Stimulated activated CD4-positive, alpha-beta T cell treated with anti-CD3 and anti-CD28 coated beads, Interleukin-1b, Interleukin-23, amount 100 ng/mL, for 48 hours (primary cell): ENCODE results near the gene SKIC8.

ENCODE experiments used
- DNase-seq: peaks from one replicate; pipeline ENCODE4 v3.0.0-alpha.2; 2020

The SKIC8 gene

GRCh38 chr15:78299101-78299930, at the start of gene SKIC8:
Gene SKIC8 (minus strand): TSS chr15:78299609. CDS start chr15:78295686, 3,923 bp downstream.
- DNase-seq = peak; percentile 91

- no peak for DNase-seq
Observed at GRCh38 chr15:78347586-78348543, 48.5 kb upstream of the SKIC8 start.

- DNase-seq = no peak
Observed at GRCh38 chr15:78345396-78346125, 46.2 kb upstream of the SKIC8 start.

- no peak for DNase-seq
Observed at GRCh38 chr15:78343276-78344060, 44.1 kb upstream of the SKIC8 start.

GRCh38 chr15:78342021-78342420, 42.6 kb upstream of the SKIC8 start:
- no peak for DNase-seq

GRCh38 chr15:78341057-78341987, 41.9 kb upstream of the SKIC8 start:
- no peak for DNase-seq

GRCh38 chr15:78340231-78341056, 41.0 kb upstream of the SKIC8 start, which contains the start of gene CRABP1:
Gene CRABP1 (plus strand): TSS chr15:78340353. CDS start chr15:78340429, 76 bp downstream.
- no peak for DNase-seq

- no peak for DNase-seq
Observed at GRCh38 chr15:78339559-78339958, 40.1 kb upstream of the SKIC8 start.

GRCh38 chr15:78338781-78339180, 39.4 kb upstream of the SKIC8 start:
- DNase-seq = no peak

- DNase-seq = no peak
Observed at GRCh38 chr15:78335985-78336384, 36.6 kb upstream of the SKIC8 start.

- no peak for DNase-seq
Observed at GRCh38 chr15:78334845-78335244, 35.4 kb upstream of the SKIC8 start.

- DNase-seq = no peak
Observed at GRCh38 chr15:78329625-78330024, 30.2 kb upstream of the SKIC8 start.

GRCh38 chr15:78327466-78327865, 28.1 kb upstream of the SKIC8 start:
- DNase-seq = no peak

- DNase-seq = no peak
Observed at GRCh38 chr15:78325092-78325843, 25.9 kb upstream of the SKIC8 start.

- DNase-seq = no peak
Observed at GRCh38 chr15:78324144-78324543, 24.7 kb upstream of the SKIC8 start.

- DNase-seq = no peak
Observed at GRCh38 chr15:78323693-78324092, 24.3 kb upstream of the SKIC8 start.

GRCh38 chr15:78322724-78323521, 23.5 kb upstream of the SKIC8 start:
- DNase-seq = no peak

GRCh38 chr15:78322243-78322642, 22.8 kb upstream of the SKIC8 start:
- no peak for DNase-seq
